B cell (primary cell): ENCODE data around the gene CCDC137. TPM values are rescaled to one million over a fixed set of nuclear protein-coding genes. Genes with fewer than 3 reads are reported as not detected.

Experiments used
- ATAC-seq: fragments of 200-7000 bp; cut with Tn5 transposase; one replicate; pipeline ENCODE4 v1.10.0; 2021; ENCODE audit warnings: low read depth, mild to moderate bottlenecking, moderate number of reproducible peaks, moderate library complexity
- CTCF ChIA-PET: fragments of 350-600 bp; sonication (Branson Sonifier 250); formaldehyde crosslinking; loops from one replicate; lab custom pipeline; 2021; ENCODE audit warnings: antibody characterized with exemption, inconsistent platforms; lab: Charles Lee
- POLR2A ChIA-PET: fragments of 350-600 bp; sonication (Branson Sonifier 250); formaldehyde crosslinking; loops from one replicate; lab custom pipeline; 2021; ENCODE audit warnings: antibody characterized with exemption; lab: Charles Lee
- DNase-seq: peaks from one replicate; pipeline ENCODE4 v3.0.0; 2013
- H2AFZ ChIP-seq: 2 replicates; pipeline ENCODE4 v1.6.1; 2012; ENCODE audit warnings: mild to moderate bottlenecking, low read depth, low read length; ENCODE audit not compliant: insufficient read depth, poor library complexity, severe bottlenecking
- H3K27ac ChIP-seq, 2 donors: 1 replicate in 1 of 2; 2 replicates in 1 of 2; pipeline ENCODE4 v1.5.1; 2012 to 2013; ENCODE audit warnings: low read length in 2 of 2, mild to moderate bottlenecking in 2 of 2, moderate library complexity in 1 of 2
- H3K27me3 ChIP-seq, 4 experiments: fragments of 200-600 bp in 1 of 4; sonication (generic) in 1 of 4; replicated peaks in 1 of 4; 1 replicate in 2 of 4; 2 replicates in 2 of 4; pipeline versions ENCODE4 v1.6.1 to v1.7.0; 2013 to 2016; ENCODE audit warnings: low read length in 3 of 4, mild to moderate bottlenecking in 2 of 4, mixed read lengths in 1 of 4, moderate library complexity in 1 of 4; ENCODE audit not compliant: insufficient read depth in 4 of 4, control insufficient read depth in 3 of 4; ENCODE audit errors: control extremely low read depth in 1 of 4
- H3K36me3 ChIP-seq, 2 experiments: replicated peaks in 1 of 2; 1 replicate in 1 of 2; 2 replicates in 1 of 2; pipeline versions ENCODE4 v1.6.1 to v1.7.1; 2013; ENCODE audit warnings: low read length in 1 of 2; ENCODE audit not compliant: insufficient read depth in 2 of 2, control insufficient read depth in 1 of 2; ENCODE audit errors: control extremely low read depth in 1 of 2, extremely low read depth in 1 of 2
- H3K4me1 ChIP-seq, 2 donors: fragments of 200-600 bp in 1 of 2; sonication (generic) in 1 of 2; 1 replicate in 1 of 2; 2 replicates in 1 of 2; pipeline versions ENCODE4 v1.5.1 to v1.6.1; 2013 to 2017; ENCODE audit warnings: low read length in 2 of 2; ENCODE audit not compliant: control insufficient read depth in 2 of 2, insufficient read depth in 2 of 2
- H3K4me2 ChIP-seq: replicated peaks from 2 replicates; pipeline ENCODE3; 2012; ENCODE audit warnings: mild to moderate bottlenecking, low read depth, low read length; ENCODE audit not compliant: poor library complexity, severe bottlenecking
- H3K4me3 ChIP-seq, 5 experiments: fragments of 200-600 bp in 1 of 5; sonication (generic) in 1 of 5; 1 replicate in 3 of 5; 2 replicates in 2 of 5; pipeline versions ENCODE4 v1.5.1 to v1.7.0; 2011 to 2016; ENCODE audit warnings: low read length in 4 of 5, mild to moderate bottlenecking in 4 of 5, low read depth in 2 of 5, control low read depth in 1 of 5, moderate library complexity in 1 of 5; ENCODE audit not compliant: insufficient read depth in 1 of 5; ENCODE audit errors: control extremely low read depth in 1 of 5, extremely low read depth in 1 of 5
- H3K79me2 ChIP-seq: fragments of 200-600 bp; sonication (generic); one replicate; pipeline ENCODE4 v1.6.0; 2016; ENCODE audit warnings: low read length; ENCODE audit not compliant: control insufficient read depth, insufficient read depth
- H3K9ac ChIP-seq: fragments of 200-600 bp; sonication (generic); 2 replicates; pipeline ENCODE4 v1.6.1; 2017; ENCODE audit warnings: mild to moderate bottlenecking, low read length, moderate library complexity
- H3K9me3 ChIP-seq, 3 donors: one replicate each; pipeline versions ENCODE4 v1.6.1 to v1.7.1; 2013; ENCODE audit warnings: low read length in 2 of 3; ENCODE audit not compliant: control insufficient read depth in 2 of 3, insufficient read depth in 1 of 3; ENCODE audit errors: control extremely low read depth in 1 of 3
- H4K20me1 ChIP-seq: 2 replicates; pipeline ENCODE4 v1.6.0; 2012; ENCODE audit warnings: mild to moderate bottlenecking, low read length; ENCODE audit not compliant: insufficient read depth, control insufficient read depth, poor library complexity, severe bottlenecking
- H3K27ac Mint-ChIP-seq: one replicate; pipeline ENCODE4 v1.8.0; 2021; ENCODE audit warnings: mixed read lengths
- H3K27me3 Mint-ChIP-seq: one replicate; pipeline ENCODE4 v1.8.0; 2021; ENCODE audit warnings: mixed read lengths
- H3K4me1 Mint-ChIP-seq: one replicate; pipeline ENCODE4 v1.8.0; 2021; ENCODE audit warnings: mixed read lengths
- H3K4me3 Mint-ChIP-seq: one replicate; pipeline ENCODE4 v1.8.0; 2021; ENCODE audit warnings: mixed read lengths
- H3K9me3 Mint-ChIP-seq: one replicate; pipeline ENCODE4 v1.8.0; 2022; ENCODE audit warnings: mixed read lengths; ENCODE audit not compliant: insufficient read depth
- EZH2 ChIP-seq: IDR thresholded peaks from 2 replicates; pipeline ENCODE4 v1.6.1; 2012; ENCODE audit warnings: borderline replicate concordance, low read depth, mild to moderate bottlenecking, moderate library complexity, low read length; ENCODE audit not compliant: insufficient read depth, poor library complexity, severe bottlenecking
- WGBS: methylation state at CpG from one replicate; pipeline ENCODE4 v1.1.5; 2013; ENCODE audit warnings: missing lambda C conversion rate; ENCODE audit not compliant: insufficient coverage; 5-methylcytosine and 5-hydroxymethylcytosine counted together
- intact Hi-C: fragments of 100-400 bp; cut with micrococcal nuclease; formaldehyde crosslinking; loops from one replicate; pipeline ENCODE4 v1.10.0; 2022
- polyA minus RNA-seq: library from RNA; depleted of rRNA, polyadenylated mRNA; stranded (reverse); fragments of >200 nt; gene quantifications from 2 replicates; pipeline ENCODE4 v1.2.3, GENCODE V29; 2012
- polyA plus RNA-seq: library from polyadenylated mRNA; depleted of rRNA; stranded (reverse); fragments of >200 nt; gene quantifications from 2 replicates; pipeline ENCODE4 v1.2.3, GENCODE V29; 2012
- total RNA-seq, 2 donors: library from RNA; stranded (reverse); fragments of 120-200 nt in 1 of 2; gene quantifications; 1 replicate in 1 of 2; 2 replicates in 1 of 2; pipeline versions ENCODE4 v1.2.3 to v1.2.4, GENCODE V29; 2013 to 2022
- TF ChIP-seq, protein P1 (sequence below): fragments of 200-600 bp; IDR thresholded peaks from one replicate; pipeline ENCODE4 v1.8.0; 2022; ENCODE audit warnings: antibody characterized with exemption, mild to moderate bottlenecking

The CCDC137 gene, protein sequence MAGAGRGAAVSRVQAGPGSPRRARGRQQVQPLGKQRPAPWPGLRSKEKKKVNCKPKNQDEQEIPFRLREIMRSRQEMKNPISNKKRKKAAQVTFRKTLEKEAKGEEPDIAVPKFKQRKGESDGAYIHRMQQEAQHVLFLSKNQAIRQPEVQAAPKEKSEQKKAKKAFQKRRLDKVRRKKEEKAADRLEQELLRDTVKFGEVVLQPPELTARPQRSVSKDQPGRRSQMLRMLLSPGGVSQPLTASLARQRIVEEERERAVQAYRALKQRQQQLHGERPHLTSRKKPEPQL
- total RNA-seq (36.0 and 41.7 TPM in 2 replicates), polyA plus RNA-seq (12.9 and 18.8 TPM in 2 replicates), polyA minus RNA-seq (14.1 and 15.7 TPM in 2 replicates)
- total RNA-seq (2013) = 23.1 TPM

DNA sequence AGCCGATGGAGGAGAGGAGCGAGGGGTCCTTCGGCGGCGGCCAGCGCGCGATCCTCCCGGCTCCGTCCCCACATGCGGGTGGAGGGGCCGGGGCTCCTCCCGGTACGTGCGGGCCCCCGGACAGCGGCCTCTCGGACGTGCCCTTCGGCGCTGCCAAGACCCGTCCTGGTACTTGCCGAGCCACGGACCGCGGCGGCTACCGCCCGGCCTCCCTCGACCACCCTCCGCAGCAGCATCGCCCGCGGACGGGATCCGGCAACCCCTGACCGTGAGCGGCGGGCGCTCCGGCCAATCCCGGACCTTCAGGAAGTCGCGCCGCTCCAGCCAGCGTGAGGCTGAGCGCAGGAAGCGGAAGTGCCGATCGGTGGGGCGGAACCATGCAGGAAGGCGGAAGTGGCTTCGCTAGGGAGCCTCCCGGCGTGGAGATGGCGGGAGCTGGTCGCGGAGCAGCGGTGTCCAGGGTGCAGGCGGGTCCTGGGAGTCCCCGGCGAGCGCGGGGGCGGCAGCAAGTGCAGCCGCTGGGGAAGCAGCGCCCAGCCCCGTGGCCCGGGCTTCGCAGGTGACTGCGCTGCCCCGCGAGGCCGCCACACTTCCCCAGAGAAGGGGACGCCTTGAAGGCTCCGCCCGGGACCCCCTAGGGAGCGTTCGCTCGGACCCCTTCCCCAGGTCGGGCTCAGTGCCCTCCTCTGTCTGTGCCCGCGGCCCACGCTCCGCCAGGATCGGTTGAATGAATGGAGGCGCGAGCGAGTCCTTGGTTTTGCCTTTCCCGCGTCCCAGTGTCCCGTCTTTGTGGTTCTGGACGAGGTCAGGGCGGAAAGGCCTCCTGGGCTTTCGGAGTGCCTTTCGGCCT, at the start of gene CCDC137, which contains the start of gene OXLD1:
TSS of gene CCDC137 (plus strand) at position 396 of the 850 bp plus-strand sequence. CDS start at position 426, 30 bp downstream.
TSS of gene OXLD1 (minus strand) at position 264 of the 850 bp plus-strand sequence. CDS start at position 236, 28 bp downstream.
- POLR2A ChIA-PET = interaction anchor here (0.5 to 0.7 kb wide), 2 partner anchors 17 to 628 kb away, joined by 3 read pairs; partner anchors contain the start of genes ARL16 and HGS
- Mint-ChIP-seq H3K27me3 (no peaks in the 10 kb centered on the region), H3K27ac (peak within 1 kb of the TSS; percentile 96), H3K9me3 (no peaks in the 10 kb centered on the region), H3K4me1 (peaks cover 23% of the 10 kb centered on the region), H3K4me3 (peak within 1 kb of the TSS; percentile 91)
- Histone ChIP-seq H3K4me2 (peak within 1 kb of the TSS; percentile 93), H3K27ac (peak within 1 kb of the TSS; percentile 69 to 80), H3K9me3 (no peaks in the 10 kb centered on the region), H3K4me1 (peaks cover 19 to 25% of the 10 kb centered on the region in 2 donors), H2AFZ (peak within 1 kb of the TSS; percentile 89), H3K27me3 (no peaks in the 10 kb centered on the region), H3K9ac (peak within 1 kb of the TSS; percentile 88), H3K4me3 (peak within 1 kb of the TSS; percentile 77 to 98 (median 93)), H3K36me3 (peaks cover 0 to 25% of the 10 kb centered on the region in 2 experiments), H3K79me2 (peaks cover 54% of the 10 kb centered on the region), H4K20me1 (peaks cover 8% of the 10 kb centered on the region)
- CTCF ChIA-PET = interaction anchor here (1.8 kb wide), 1 partner anchor 17 kb away, joined by 5 read pairs; the partner anchor contains the start of genes ARL16 and HGS
- intact Hi-C loops = loop anchor here (1.0 to 2.0 kb wide), 5 partner anchors 17 to 427 kb away; partner anchors contain the start of genes ARL16, FAAP100, MRPL12 and NDUFAF8
- DNase-seq = peak; percentile 94
- TF ChIP-seq EZH2 = no peak
- TF ChIP-seq, protein P1, sequence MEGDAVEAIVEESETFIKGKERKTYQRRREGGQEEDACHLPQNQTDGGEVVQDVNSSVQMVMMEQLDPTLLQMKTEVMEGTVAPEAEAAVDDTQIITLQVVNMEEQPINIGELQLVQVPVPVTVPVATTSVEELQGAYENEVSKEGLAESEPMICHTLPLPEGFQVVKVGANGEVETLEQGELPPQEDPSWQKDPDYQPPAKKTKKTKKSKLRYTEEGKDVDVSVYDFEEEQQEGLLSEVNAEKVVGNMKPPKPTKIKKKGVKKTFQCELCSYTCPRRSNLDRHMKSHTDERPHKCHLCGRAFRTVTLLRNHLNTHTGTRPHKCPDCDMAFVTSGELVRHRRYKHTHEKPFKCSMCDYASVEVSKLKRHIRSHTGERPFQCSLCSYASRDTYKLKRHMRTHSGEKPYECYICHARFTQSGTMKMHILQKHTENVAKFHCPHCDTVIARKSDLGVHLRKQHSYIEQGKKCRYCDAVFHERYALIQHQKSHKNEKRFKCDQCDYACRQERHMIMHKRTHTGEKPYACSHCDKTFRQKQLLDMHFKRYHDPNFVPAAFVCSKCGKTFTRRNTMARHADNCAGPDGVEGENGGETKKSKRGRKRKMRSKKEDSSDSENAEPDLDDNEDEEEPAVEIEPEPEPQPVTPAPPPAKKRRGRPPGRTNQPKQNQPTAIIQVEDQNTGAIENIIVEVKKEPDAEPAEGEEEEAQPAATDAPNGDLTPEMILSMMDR = no peak
- under 1% methylated on average over 96 of the region's 96 CpGs for WGBS
- ATAC-seq = peak; percentile 97
